Measurements from ENCODE around the gene MEI4.
"Not testable (repeated sequence)": the region's sequence is repeated elsewhere in the genome, so short reads cannot be mapped to it uniquely, and the experiment has no call there.

MEI4 gene

DNA sequence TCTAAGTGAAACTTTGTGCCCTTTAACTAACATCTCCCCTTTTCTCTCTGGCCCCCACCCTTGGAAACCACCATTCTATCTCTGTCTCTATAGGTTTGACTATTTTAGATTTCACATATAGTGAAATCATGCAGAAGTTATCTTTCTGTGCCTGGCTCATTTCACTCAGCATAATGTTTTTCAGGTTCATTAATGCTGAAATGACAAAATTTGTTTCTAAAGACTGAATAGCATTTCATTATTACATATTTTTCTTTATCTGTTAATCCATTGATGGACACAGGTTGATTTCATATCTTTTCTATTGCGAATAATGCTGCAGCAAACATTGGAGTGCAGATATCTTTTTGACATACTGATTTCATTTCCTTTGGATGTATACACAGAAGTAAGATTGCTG is 30.7 kb downstream of the MEI4 start:
- no peak for DNase-seq

DNA sequence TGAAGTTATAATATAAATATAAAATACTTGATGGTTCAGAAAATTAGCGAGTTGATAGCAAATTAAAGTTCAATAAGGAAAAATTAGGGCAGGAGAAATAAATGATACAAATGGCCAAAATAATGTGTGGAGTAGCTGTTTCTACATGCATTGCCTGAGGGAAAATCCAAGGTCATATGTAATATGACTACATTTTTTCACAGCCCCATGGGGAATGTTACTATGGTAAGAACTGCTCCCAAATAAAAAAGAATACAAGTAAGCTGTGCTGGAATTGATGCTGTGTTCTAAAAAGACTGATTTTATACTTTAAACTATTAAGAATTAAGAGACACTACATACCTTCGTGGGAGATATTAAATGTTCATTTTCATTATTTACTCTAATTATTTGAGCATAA is 34.1 kb downstream of the MEI4 start:
- DNase-seq: no peak

DNA sequence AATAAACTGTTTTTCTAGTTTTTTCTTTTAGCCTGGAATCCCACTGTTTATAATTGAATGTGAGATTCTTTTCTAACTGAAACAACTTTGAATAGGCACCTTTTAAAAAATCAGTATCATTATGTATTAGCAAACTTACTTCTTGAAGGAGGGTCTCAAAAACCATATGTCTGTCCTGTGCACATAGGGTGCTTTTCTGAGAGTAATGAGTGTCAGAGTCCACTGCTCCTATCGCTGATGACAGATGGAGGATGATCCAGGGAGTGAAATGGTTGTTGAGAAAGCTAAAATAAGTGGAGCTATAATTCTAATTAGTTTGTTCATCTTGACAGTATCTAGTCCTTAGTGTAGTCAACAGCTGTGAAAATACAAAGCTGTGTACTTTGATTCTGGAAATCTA is 35.8 kb downstream of the MEI4 start:
- DNase-seq: no peak

DNA sequence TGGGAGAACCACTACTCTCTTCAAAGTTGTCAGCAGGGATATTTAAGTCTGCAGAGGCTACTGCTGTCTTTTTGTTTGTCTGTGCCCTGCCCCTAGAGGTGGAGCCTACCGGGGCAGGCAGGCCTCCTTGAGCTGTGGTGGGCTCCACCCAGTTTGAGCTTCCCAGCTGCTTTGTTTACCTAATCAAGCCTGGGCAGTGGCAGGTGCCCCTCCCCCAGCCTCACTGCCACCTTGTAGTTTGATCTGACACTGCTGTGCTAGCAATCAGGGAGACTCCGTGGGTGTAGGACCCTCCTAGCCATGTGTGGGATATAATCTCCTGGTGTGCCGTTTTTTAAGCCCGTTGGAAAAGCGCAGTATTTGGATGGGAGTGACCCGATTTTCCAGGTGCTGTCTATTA is 47.3 kb downstream of the MEI4 start:
- DNase-seq: not testable (repeated sequence)

- no peak for DNase-seq
These were observed 54.8 kb downstream of the MEI4 start for GRCh38 chr6:77707603-77708002.

- no peak for DNase-seq
These were observed 62.7 kb downstream of the MEI4 start for GRCh38 chr6:77715588-77715987.

- no peak for DNase-seq
These were observed 63.5 kb downstream of the MEI4 start for GRCh38 chr6:77716311-77716710.

- not testable (repeated sequence) for DNase-seq
These were observed 83.2 kb downstream of the MEI4 start for GRCh38 chr6:77736010-77736409.

DNA sequence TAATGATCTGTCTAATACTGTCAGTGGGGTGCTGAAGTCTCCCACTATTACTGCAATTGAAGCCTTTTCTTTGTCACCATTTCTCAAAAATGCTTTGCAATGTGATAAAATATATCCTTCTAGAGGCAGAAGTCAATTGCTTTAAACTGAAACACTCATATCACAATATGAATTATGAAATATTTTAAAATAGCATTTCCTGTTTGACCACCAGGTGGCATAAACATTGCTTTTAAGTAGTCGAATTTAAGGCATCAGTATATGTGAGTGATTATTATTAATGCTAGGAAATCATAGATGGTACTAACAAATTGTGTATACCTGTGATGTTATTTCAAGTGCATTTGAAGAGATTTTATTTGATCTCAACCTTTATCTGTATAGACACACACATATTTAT is 87.5 kb downstream of the MEI4 start:
- peak; percentile 3 for DNase-seq

DNA sequence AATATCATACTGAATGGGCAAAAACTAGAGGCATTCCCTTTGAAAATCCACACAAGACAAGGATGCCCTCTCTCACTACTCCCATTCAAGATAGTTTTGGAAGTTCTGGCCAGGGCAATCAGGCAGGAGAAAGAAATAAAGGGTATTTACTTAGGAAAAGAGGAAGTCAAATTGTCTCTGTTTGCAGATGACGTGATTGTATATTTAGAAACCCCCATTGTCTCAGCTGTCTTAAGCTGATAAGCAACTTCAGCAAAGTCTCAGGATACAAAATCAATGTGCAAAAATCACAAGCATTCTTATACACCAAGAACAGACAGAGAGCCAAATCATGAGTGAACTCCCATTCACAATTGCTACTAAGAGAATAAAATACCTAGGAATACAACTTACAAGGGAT is 99.3 kb downstream of the MEI4 start:
- not testable (repeated sequence) for DNase-seq

GRCh38 chr6:77762386-77762785 is 109.5 kb downstream of the MEI4 start:
- no peak for DNase-seq

GRCh38 chr6:77763124-77763523 is 110.3 kb downstream of the MEI4 start:
- no peak for DNase-seq

- no peak for DNase-seq
These were observed 111.5 kb downstream of the MEI4 start for GRCh38 chr6:77764364-77764763.

DNA sequence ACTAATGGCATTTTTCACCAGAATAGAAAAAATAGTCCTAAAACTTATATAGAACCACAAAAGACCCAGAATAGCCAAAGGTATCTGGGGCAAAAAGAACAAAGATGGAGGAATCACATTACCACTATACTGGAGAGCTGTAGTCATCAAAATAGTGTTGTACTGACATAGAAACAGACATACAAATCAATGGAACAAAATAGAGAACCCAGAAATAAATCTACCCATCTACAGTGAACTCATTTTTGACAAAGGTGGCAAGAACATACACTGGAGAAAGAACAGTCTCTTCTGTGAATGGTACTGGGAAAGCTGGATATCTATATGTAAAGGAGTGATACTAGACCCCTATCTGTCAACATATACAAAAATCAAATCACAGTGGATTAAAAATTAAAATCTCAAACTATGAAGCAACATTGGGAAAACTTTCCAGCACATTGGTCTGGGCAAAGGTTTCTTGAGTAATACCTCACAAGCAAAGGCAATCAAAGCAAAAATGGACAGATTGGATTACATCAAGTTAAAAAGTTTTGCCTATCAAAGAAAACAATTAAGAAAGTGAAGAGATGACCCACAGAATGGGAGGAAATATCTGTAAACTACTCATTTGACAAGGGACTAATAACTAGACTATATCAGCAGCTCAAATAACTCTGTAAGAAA is 120.5 kb downstream of the MEI4 start:
- DNase-seq: no peak

GRCh38 chr6:77774457-77774856 is 121.6 kb downstream of the MEI4 start:
- DNase-seq: no peak

GRCh38 chr6:77776441-77776840 is 123.6 kb downstream of the MEI4 start:
- DNase-seq: no peak

DNA sequence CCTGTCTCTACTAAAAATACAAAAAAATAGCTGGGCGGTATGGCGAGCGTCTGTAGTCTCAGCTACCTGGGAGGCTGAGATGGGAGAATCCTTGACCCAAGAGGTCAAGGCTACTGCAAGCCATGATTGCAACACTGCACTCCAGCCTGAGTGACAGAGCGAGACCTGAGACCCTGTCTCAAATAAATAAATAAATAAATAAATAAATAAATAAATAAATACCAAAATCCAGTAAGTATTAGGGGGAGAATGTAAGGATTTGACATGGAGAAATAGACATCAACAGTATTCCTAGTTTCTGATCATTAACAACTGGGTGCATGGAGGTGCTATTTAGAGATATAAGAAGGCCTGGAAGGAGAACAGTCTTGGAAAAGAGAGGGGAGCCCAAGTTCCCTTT is 125.7 kb downstream of the MEI4 start:
- no peak for DNase-seq

DNA sequence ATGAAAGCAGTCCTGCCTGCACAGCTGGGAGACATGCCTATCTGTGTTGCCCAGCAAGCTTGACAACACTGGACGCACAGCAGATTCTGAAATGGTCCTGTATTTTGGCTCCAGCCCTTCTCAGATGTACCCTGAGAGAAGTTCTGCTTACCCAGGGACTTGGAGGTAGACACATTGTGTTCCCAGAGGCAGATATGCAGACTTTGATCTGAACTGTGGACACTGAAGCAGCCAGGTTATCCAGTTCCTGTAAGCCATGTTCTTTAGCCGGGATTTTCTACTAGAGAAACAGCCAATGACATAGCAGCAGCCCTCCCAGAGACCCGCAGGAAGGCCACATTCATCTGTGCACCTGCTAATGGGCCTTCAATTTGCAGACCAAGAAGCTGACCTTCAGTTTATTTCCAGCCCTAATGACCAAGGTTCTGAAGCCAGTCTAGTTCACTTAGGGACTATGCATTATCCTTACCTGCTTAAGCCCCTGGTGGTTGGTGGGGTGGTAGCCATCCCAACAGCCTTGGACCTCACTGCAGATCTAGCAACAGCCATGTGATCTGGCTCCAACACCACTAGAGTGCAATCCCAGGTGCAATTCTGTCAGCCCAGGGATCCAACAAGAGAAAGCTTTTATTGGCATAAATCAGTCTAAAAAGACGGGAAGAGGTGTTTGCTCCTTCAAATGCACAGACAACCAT is 134.2 kb downstream of the MEI4 start:
- DNase-seq: no peak

GRCh38 chr6:77796824-77797809 is 144.3 kb downstream of the MEI4 start:
- DNase-seq: no peak

GRCh38 chr6:77812304-77812703 is 159.5 kb downstream of the MEI4 start:
- no peak for DNase-seq

DNA sequence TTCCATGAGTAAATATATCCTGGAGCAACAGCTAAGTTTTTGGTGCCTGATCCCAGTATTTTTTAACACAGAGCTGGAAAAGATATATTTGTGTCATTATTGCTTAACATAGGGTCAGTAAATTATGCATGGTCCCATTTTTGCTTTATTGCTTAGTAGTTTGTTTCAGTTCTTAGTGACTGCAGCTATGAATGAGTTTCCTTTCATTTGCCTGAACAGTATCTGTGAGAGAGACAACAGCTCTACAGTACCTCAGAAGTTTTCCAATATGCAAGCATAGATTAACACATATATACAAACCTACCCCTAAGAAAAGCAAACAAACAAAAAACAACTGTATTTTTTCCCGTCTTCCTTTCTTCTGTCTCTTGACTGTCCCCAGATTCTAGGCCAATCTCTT is 160.3 kb downstream of the MEI4 start:
- DNase-seq: no peak

DNA sequence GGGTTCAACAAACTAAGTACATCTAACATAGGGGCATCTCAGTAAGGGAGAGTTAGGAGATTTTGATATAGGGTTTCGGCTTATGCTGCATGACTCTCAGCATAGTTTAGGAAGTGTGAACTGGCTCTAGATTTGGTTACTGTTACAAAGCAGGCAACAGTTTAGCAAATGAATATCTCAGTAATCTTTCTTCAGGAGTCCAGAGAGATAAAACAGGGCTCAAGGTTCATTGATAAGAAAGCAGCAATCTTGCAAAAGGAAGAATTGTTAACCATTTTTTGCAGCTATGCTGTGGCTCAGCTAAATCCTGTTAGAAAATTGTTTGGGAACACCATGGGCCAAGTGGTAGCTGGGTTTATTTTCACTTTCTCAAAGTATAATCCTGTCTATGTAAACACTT is 161.3 kb downstream of the MEI4 start:
- DNase-seq: no peak

GRCh38 chr6:77815531-77815930 is 162.7 kb downstream of the MEI4 start:
- DNase-seq: no peak

All from RPMI8226 (cell line).